Retinal pigment epithelial cell (primary cell): ENCODE data around the gene PFN3.

Experiments used
- DNase-seq: peaks from one replicate; pipeline ENCODE4 v3.0.0-alpha.2; 2010; ENCODE audit warnings: low read depth
- H3K4me3 ChIP-seq: 2 replicates; pipeline ENCODE4 v1.5.1; 2011; ENCODE audit warnings: mild to moderate bottlenecking, low read length, control low read depth, moderate library complexity
- TF ChIP-seq, protein P1 (sequence below): conservative IDR thresholded peaks from 2 replicates; pipeline ENCODE4 v1.5.1; 2011; ENCODE audit warnings: low read depth, low read length, control low read depth, inconsistent platforms

PFN3 gene

GRCh38 chr5:177440211-177440989 is 39.9 kb upstream of the PFN3 start:
- H3K4me3 ChIP-seq: no peak overlapping the region
- TF ChIP-seq, protein P1, sequence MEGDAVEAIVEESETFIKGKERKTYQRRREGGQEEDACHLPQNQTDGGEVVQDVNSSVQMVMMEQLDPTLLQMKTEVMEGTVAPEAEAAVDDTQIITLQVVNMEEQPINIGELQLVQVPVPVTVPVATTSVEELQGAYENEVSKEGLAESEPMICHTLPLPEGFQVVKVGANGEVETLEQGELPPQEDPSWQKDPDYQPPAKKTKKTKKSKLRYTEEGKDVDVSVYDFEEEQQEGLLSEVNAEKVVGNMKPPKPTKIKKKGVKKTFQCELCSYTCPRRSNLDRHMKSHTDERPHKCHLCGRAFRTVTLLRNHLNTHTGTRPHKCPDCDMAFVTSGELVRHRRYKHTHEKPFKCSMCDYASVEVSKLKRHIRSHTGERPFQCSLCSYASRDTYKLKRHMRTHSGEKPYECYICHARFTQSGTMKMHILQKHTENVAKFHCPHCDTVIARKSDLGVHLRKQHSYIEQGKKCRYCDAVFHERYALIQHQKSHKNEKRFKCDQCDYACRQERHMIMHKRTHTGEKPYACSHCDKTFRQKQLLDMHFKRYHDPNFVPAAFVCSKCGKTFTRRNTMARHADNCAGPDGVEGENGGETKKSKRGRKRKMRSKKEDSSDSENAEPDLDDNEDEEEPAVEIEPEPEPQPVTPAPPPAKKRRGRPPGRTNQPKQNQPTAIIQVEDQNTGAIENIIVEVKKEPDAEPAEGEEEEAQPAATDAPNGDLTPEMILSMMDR: no peak
- no peak for DNase-seq

DNA sequence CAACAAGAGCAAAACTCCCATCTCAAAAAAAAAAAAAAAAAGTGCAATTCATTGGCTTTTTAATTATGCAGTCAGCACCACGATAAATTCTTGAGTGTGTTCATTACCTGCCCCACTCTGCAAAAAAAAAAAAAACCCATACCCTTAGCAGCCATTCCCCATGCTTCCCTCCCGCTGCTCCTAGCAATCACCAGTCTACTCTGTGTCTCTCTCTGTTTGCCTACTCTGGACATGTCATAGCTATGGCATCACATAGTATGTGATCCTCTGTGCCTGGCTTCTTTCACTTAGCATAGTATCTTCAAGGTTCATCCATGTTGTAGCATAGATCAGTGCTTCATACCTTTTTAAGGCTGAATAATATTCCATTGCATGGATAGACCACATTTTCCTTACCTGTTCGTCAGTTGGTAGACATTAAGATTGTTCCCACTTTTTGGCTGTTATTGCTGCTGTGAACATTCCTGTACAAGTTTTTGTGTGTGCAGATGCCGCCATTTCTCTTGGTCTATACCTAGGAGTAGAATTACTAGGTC is 39.1 kb upstream of the PFN3 start:
- no peak for DNase-seq
- no peak overlapping the region for H3K4me3 ChIP-seq
- TF ChIP-seq, protein P1: no peak

DNA sequence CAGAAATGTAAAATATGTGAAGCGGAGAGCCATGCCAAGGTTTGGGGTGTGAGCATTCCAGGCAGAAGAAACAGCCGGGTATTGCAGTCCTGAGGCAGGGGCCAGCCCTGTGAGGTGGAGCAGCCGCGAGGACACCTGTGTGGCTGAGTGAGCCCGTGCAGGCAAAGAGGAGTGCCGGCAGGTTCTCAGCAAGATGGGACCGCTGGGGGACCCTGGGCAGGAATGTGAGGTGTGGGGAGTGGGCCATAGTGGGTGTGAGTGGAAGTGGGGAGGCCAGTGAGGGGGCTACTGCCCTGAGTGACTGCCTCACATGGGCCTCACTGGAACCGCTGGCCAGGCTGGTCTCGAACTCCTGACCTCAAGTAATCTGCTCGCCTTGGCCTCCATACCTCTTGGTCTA is 38.0 kb upstream of the PFN3 start:
- TF ChIP-seq, protein P1: no peak
- no peak for DNase-seq
- no peak overlapping the region for H3K4me3 ChIP-seq

GRCh38 chr5:177437623-177438022 is 37.2 kb upstream of the PFN3 start:
- TF ChIP-seq, protein P1: no peak
- no peak for DNase-seq
- no peak overlapping the region for H3K4me3 ChIP-seq

DNA sequence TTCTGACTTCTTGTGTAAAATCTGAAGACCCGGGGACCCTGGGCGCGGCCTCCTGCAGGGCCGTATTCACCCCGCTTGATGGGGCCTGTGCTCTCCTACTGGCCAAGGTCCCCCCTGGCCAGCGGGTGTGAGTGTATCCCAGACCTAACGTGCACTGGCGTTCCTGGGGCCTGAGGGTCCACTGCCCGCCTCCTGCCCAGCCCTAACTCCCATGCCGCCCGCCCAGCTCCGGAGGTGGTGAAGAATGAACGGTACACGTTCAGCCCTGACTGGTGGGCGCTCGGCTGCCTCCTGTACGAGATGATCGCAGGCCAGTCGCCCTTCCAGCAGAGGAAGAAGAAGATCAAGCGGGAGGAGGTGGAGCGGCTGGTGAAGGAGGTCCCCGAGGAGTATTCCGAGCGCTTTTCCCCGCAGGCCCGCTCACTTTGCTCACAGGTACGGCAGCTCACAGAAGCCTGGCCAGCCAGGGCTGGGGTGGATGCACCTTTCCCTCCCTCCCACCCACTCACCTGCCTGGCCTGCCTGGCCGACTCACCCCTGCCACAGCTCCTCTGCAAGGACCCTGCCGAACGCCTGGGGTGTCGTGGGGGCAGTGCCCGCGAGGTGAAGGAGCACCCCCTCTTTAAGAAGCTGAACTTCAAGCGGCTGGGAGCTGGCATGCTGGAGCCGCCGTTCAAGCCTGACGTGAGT is 35.5 kb upstream of the PFN3 start:
- TF ChIP-seq, protein P1: no peak
- DNase-seq: no peak
- H3K4me3 ChIP-seq: no peak overlapping the region

GRCh38 chr5:177434942-177435738 is 34.7 kb upstream of the PFN3 start:
- TF ChIP-seq, protein P1: no peak
- no peak overlapping the region for H3K4me3 ChIP-seq
- DNase-seq: no peak
